Naive thymus-derived CD4-positive, alpha-beta T cell (primary cell): ENCODE measurements around the gene DSG2. TPM values are rescaled to one million over a fixed set of nuclear protein-coding genes. Genes with fewer than 3 reads are reported as not detected.
"Not testable (repeated sequence)": the region's sequence is repeated elsewhere in the genome, so short reads cannot be mapped to it uniquely, and the experiment has no call there.

Experiments
- ATAC-seq: fragments of 150-1000 bp; cut with Tn5 transposase; 2 replicates; pipeline ENCODE4 v1.10.0; 2021; ENCODE audit warnings: mild to moderate bottlenecking, moderate library complexity
- CTCF ChIA-PET: fragments of 350-600 bp; sonication (Branson Sonifier 250); formaldehyde crosslinking; loops from one replicate; lab custom pipeline; 2021; ENCODE audit warnings: antibody characterized with exemption; lab: Charles Lee
- POLR2A ChIA-PET: fragments of 350-600 bp; sonication (Branson Sonifier 250); formaldehyde crosslinking; loops from one replicate; lab custom pipeline; 2021; ENCODE audit warnings: antibody characterized with exemption, inconsistent platforms; lab: Charles Lee
- DNase-seq, 9 donors: peaks; one replicate each; pipeline versions ENCODE4 v3.0.0 to v3.0.0-alpha.2; 2020 to 2022; ENCODE audit warnings: mixed read lengths in 1 of 9
- H3K27ac ChIP-seq: one replicate; pipeline ENCODE4 v1.7.0; 2013; ENCODE audit warnings: mild to moderate bottlenecking, low read depth, low read length, moderate library complexity
- H3K27me3 ChIP-seq, 2 donors: one replicate each; pipeline ENCODE4 v1.7.0; 2013; ENCODE audit warnings: low read length in 2 of 2, mild to moderate bottlenecking in 2 of 2, moderate library complexity in 2 of 2; ENCODE audit not compliant: control insufficient read depth in 2 of 2, insufficient read depth in 2 of 2
- H3K36me3 ChIP-seq, 3 experiments: 1 replicate in 2 of 3; 2 replicates in 1 of 3; pipeline ENCODE4 v1.7.0; 2013; ENCODE audit warnings: low read length in 3 of 3, mild to moderate bottlenecking in 3 of 3, moderate library complexity in 1 of 3; ENCODE audit not compliant: insufficient read depth in 3 of 3, control insufficient read depth in 2 of 3
- H3K4me1 ChIP-seq, 2 donors: one replicate each; pipeline ENCODE4 v1.7.0; 2013; ENCODE audit warnings: low read length in 2 of 2, mild to moderate bottlenecking in 2 of 2, moderate library complexity in 1 of 2; ENCODE audit not compliant: control insufficient read depth in 2 of 2, insufficient read depth in 2 of 2
- H3K4me3 ChIP-seq: 2 replicates; pipeline ENCODE4 v1.7.0; 2013; ENCODE audit warnings: mild to moderate bottlenecking, low read length
- H3K9me3 ChIP-seq, 3 experiments: 1 replicate in 2 of 3; 2 replicates in 1 of 3; pipeline ENCODE4 v1.7.0; 2013; ENCODE audit warnings: low read length in 3 of 3; ENCODE audit not compliant: control insufficient read depth in 2 of 3
- H3K27ac Mint-ChIP-seq, 9 donors: one replicate each; pipeline ENCODE4 v1.8.0; 2020 to 2022; ENCODE audit warnings: mixed read lengths in 9 of 9, mild to moderate bottlenecking in 8 of 9, moderate library complexity in 5 of 9, inconsistent platforms in 2 of 9
- H3K27me3 Mint-ChIP-seq, 5 donors: one replicate each; pipeline ENCODE4 v1.8.0; 2021 to 2022; ENCODE audit warnings: mixed read lengths in 5 of 5, mild to moderate bottlenecking in 1 of 5
- H3K36me3 Mint-ChIP-seq, 5 donors: one replicate each; pipeline ENCODE4 v1.8.0; 2020 to 2022; ENCODE audit warnings: mixed read lengths in 5 of 5, mild to moderate bottlenecking in 3 of 5, inconsistent platforms in 1 of 5
- H3K4me1 Mint-ChIP-seq, 7 donors: one replicate each; pipeline ENCODE4 v1.8.0; 2020 to 2022; ENCODE audit warnings: mixed read lengths in 7 of 7, mild to moderate bottlenecking in 3 of 7, inconsistent platforms in 1 of 7
- H3K4me3 Mint-ChIP-seq, 10 donors: one replicate each; pipeline ENCODE4 v1.8.0; 2020 to 2022; ENCODE audit warnings: mild to moderate bottlenecking in 10 of 10, mixed read lengths in 10 of 10, moderate library complexity in 6 of 10, inconsistent platforms in 2 of 10
- H3K9me3 Mint-ChIP-seq, 11 donors: one replicate each; pipeline ENCODE4 v1.8.0; 2020 to 2022; ENCODE audit warnings: mixed read lengths in 11 of 11, mild to moderate bottlenecking in 4 of 11, inconsistent platforms in 1 of 11, moderate library complexity in 1 of 11
- intact Hi-C, 2 donors: fragments of 100-400 bp; cut with micrococcal nuclease; formaldehyde crosslinking; loops; one replicate each; pipeline ENCODE4 v1.15.1; 2023
- polyA plus RNA-seq, 2 donors: library from polyadenylated mRNA; unstranded; fragments of 300-500 nt; fragmentation: Illumina TruSeq; gene quantifications; one replicate each; pipeline ENCODE4 v1.2.3, GENCODE V29; 2021
- total RNA-seq, 6 experiments: library from RNA in 5 of 6; stranded (reverse) in 5 of 6; gene quantifications; 1 replicate in 5 of 6; 2 replicates in 1 of 6; pipeline ENCODE4 v1.2.3 and lab custom pipeline; 2021 to 2026

DSG2 gene
- total and polyA plus RNA-seq, 7 experiments from 2014 or later: 0.13 to 0.56 (median 0.49) TPM

DNA sequence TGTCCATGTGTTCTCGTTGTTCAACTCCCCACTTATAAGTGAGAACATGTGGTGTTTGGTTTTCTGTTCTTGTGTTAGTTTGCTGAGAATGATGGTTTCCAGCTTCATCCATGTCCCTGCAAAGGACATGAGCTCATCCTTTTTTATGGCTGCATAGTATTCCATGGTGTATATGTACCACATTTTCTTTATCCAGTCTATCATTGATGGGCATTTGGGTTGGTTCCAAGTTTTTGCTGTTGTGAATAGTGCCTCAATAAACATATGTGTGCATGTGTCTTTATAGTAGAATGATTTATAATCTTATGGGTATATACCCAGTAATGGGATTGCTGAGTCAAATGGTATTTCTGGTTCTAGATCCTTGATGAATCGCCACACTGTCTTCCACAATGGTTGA is 9.1 kb downstream of the DSG2 start:
- POLR2A ChIA-PET, H3K4me1 Mint-ChIP-seq, CTCF ChIA-PET, H3K27me3 ChIP-seq, H3K27ac ChIP-seq, H3K4me3 Mint-ChIP-seq, DNase-seq, H3K36me3 ChIP-seq, H3K4me1 ChIP-seq, H3K36me3 Mint-ChIP-seq, H3K9me3 Mint-ChIP-seq, ATAC-seq, H3K9me3 ChIP-seq, intact Hi-C loops, H3K4me3 ChIP-seq, H3K27ac Mint-ChIP-seq: not testable (repeated sequence)
- H3K27me3 Mint-ChIP-seq: peaks cover 0 to 11% (median 9%) of the 10 kb centered on the region in 5 donors

DNA sequence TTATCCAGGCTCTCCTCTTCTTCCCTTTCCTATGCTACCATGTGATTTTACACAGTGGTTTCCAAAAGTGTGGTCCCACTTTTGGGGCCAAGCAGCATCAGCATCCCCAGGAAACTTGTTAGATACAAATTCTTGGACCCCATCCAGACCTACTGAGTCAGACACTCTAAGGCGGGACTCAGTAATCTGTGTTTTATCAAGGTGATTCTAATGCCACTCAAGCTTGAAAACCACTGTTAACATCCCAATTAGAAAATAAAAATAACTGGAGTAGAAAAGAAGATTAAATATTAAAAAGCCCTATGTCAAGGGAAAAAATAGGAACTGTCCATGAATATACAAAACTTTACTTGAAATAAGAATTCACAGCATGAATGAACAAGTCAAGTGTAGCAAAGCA is 10.8 kb downstream of the DSG2 start:
- ATAC-seq: no peak
- intact Hi-C loops: no loop called here
- Mint-ChIP-seq H3K4me1 (no peaks in the 10 kb centered on the region), H3K27ac (no peak overlapping the region), H3K9me3 (peaks cover 0 to 7% (median 0%) of the 10 kb centered on the region in 11 donors), H3K4me3 (no peak overlapping the region), H3K36me3 (no peaks in the 10 kb centered on the region), H3K27me3 (peaks cover 0 to 13% (median 11%) of the 10 kb centered on the region in 5 donors)
- Histone ChIP-seq H3K27me3 (no peaks in the 10 kb centered on the region), H3K4me3 (no peak overlapping the region), H3K27ac (no peak overlapping the region), H3K36me3 (no peaks in the 10 kb centered on the region), H3K9me3 (no peaks in the 10 kb centered on the region), H3K4me1 (no peaks in the 10 kb centered on the region)
- POLR2A ChIA-PET: no interaction called here
- CTCF ChIA-PET: no interaction called here
- DNase-seq: no peak

DNA sequence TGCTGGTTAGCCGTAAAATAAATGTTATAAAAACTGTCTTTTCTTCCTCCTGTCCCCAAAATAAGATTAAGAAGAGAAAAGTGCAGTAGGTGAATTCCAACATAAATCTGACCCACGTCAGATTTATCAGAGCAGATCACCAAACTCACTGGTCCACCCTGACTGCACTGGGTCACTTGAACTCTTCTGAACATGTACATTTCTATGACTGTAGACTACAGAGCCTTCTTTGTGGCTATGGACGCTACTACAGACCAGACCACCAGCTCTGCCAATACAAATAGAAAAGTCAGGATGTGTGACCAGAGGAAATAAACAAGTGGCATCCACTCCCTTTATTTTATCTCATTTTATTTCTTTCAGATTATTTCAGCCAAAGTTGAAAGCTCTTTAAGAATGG is 11.6 kb downstream of the DSG2 start:
- H3K27ac Mint-ChIP-seq: no peak overlapping the region
- H3K4me1 Mint-ChIP-seq: no peaks in the 10 kb centered on the region
- Histone ChIP-seq H3K4me3 (no peak overlapping the region), H3K36me3 (no peaks in the 10 kb centered on the region), H3K9me3 (no peaks in the 10 kb centered on the region), H3K27me3 (no peaks in the 10 kb centered on the region), H3K27ac (no peak overlapping the region), H3K4me1 (no peaks in the 10 kb centered on the region)
- H3K36me3 Mint-ChIP-seq: no peaks in the 10 kb centered on the region
- H3K4me3 Mint-ChIP-seq: no peak overlapping the region
- ChIA-PET POLR2A (no interaction called here), CTCF (no interaction called here)
- no peak for DNase-seq
- intact Hi-C loops: no loop called here
- peaks cover 0 to 13% (median 11%) of the 10 kb centered on the region in 5 donors for H3K27me3 Mint-ChIP-seq
- H3K9me3 Mint-ChIP-seq: peaks cover 0 to 7% (median 0%) of the 10 kb centered on the region in 11 donors
- ATAC-seq: no peak

DNA sequence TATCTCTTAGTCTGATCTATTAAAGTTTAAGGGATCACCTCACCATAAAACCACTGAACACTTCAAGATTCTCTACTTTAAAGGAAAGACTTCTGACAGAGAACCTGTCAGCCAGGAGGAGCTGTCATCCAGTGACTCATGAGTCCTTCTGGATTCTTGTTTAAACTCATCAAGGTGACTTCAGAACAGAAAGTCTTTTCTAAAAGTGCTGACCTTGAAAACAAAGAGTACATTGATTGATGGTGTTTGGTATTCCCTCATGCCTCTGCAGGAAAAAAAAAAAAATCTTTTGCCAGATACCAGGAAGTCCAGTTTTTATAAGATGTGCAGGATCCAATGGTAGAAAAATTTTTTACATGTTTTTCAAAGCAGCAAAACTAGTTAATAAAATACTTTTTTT is 12.3 kb downstream of the DSG2 start:
- POLR2A ChIA-PET: no interaction called here
- no peaks in the 10 kb centered on the region for H3K36me3 ChIP-seq
- Mint-ChIP-seq H3K27me3 (peaks cover 0 to 13% (median 11%) of the 10 kb centered on the region in 5 donors), H3K4me1 (no peaks in the 10 kb centered on the region), H3K9me3 (peaks cover 0 to 7% (median 0%) of the 10 kb centered on the region in 11 donors), H3K4me3 (no peak overlapping the region), H3K27ac (no peak overlapping the region), H3K36me3 (no peaks in the 10 kb centered on the region)
- H3K27me3 ChIP-seq: no peaks in the 10 kb centered on the region
- H3K4me3 ChIP-seq: no peak overlapping the region
- no peaks in the 10 kb centered on the region for H3K9me3 ChIP-seq
- H3K27ac ChIP-seq: no peak overlapping the region
- ATAC-seq (no peak), DNase-seq (no peak)
- no peaks in the 10 kb centered on the region for H3K4me1 ChIP-seq
- CTCF ChIA-PET: no interaction called here
- intact Hi-C loops: no loop called here

DNA sequence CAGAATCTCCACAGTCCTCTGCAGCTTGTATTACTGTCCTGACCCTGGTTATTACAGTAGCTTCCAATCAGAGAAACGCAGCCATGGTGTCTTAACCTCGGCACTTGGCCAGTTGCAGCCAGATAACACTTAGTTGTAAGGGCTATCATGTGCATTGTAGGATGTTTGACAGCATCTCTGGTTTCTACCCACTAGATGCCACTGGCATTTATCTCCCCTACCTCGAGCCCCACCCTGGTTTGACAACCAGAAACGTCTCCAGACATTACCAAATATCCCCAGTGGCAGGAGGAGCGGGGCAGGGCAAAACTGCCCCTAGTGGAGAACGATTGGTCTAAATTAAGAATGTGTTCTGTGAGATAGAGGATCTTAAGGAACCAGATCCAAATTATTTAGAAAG is 13.1 kb downstream of the DSG2 start:
- no peak overlapping the region for H3K27ac ChIP-seq
- DNase-seq (no peak), ATAC-seq (no peak)
- Mint-ChIP-seq H3K36me3 (no peaks in the 10 kb centered on the region), H3K27ac (no peak overlapping the region), H3K4me3 (no peak overlapping the region), H3K27me3 (peaks cover 0 to 13% (median 11%) of the 10 kb centered on the region in 5 donors), H3K9me3 (peaks cover 0 to 7% (median 0%) of the 10 kb centered on the region in 11 donors), H3K4me1 (no peaks in the 10 kb centered on the region)
- CTCF ChIA-PET: no interaction called here
- H3K9me3 ChIP-seq: no peaks in the 10 kb centered on the region
- H3K36me3 ChIP-seq: no peaks in the 10 kb centered on the region
- no peaks in the 10 kb centered on the region for H3K27me3 ChIP-seq
- POLR2A ChIA-PET: no interaction called here
- no peaks in the 10 kb centered on the region for H3K4me1 ChIP-seq
- H3K4me3 ChIP-seq: no peak overlapping the region
- intact Hi-C loops: no loop called here

DNA sequence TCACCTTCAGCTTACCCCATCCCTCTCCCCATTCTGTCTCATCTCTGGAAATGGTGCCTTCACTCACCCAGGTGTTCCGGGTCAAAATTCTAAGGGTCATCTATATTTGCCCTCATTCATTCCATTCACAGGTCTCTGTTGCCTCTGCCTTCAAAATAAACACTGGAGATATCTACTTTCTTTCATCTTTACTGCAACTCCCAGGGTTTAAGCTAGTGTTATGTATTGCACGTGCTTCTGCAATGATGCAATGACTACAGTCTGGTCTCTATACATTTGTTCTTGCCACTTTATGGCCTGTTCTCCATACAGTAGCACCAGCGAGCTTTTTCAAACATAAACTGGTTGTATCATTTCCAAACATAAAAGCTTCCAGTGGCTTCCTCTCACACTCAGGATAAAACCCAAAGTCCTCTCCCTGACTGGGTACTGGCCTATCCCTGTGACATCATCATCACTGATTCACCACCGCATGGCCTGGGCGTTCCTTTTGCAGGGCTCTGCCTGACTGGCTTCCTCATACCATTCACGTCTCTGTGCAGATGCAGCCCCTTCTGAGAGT is 14.3 kb downstream of the DSG2 start:
- peaks cover 0 to 13% (median 11%) of the 10 kb centered on the region in 5 donors for H3K27me3 Mint-ChIP-seq
- H3K4me1 Mint-ChIP-seq: no peaks in the 10 kb centered on the region
- no peaks in the 10 kb centered on the region for H3K36me3 Mint-ChIP-seq
- H3K27ac Mint-ChIP-seq: no peak overlapping the region
- Histone ChIP-seq H3K4me1 (no peaks in the 10 kb centered on the region), H3K27ac (no peak overlapping the region), H3K9me3 (no peaks in the 10 kb centered on the region), H3K36me3 (no peaks in the 10 kb centered on the region), H3K27me3 (no peaks in the 10 kb centered on the region), H3K4me3 (no peak overlapping the region)
- H3K4me3 Mint-ChIP-seq: no peak overlapping the region
- CTCF ChIA-PET: no interaction called here
- intact Hi-C loops: no loop called here
- DNase-seq: no peak
- peak; percentile 32 for ATAC-seq
- POLR2A ChIA-PET: no interaction called here
- H3K9me3 Mint-ChIP-seq: peaks cover 0 to 4% (median 0%) of the 10 kb centered on the region in 11 donors

DNA sequence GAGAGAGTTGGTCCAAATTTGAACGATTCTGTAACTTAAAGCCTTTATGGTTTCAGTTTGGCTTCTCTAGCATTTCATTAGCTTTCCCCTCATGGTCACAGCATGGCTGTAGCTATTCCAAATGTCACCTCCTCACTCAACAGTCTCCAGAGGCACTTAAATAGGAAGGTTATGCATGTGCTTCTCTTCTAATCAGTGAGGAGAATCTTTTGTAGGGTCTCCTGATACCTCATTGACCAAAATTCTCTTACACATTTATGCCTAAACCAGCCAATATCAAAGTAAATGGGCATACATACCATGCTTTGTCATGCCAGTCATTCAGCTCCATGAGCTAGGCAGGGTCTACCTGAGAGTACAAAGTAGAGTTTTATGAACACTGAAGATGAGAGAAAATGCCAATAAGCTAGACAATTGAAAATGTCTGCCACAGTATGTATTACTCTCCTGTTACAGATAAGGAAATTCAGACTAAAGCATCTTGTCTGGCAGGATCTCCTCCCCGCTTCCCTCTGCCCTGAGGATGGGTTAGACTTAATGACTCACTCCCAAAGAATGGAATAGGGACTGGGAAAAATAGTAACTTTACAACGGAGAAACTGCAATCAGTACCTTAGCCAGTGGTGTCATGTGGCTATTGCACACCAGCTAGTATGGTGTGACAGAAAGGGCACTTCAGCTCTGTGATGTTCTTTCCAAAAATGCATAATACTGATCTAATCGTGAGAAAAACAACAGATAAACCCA is 15.4 kb downstream of the DSG2 start:
- no peak overlapping the region for H3K27ac Mint-ChIP-seq
- Histone ChIP-seq H3K9me3 (no peaks in the 10 kb centered on the region), H3K36me3 (no peaks in the 10 kb centered on the region), H3K27me3 (no peaks in the 10 kb centered on the region), H3K4me1 (no peaks in the 10 kb centered on the region), H3K27ac (no peak overlapping the region), H3K4me3 (no peak overlapping the region)
- H3K4me3 Mint-ChIP-seq: no peak overlapping the region
- H3K9me3 Mint-ChIP-seq: no peaks in the 10 kb centered on the region
- H3K36me3 Mint-ChIP-seq: no peaks in the 10 kb centered on the region
- DNase-seq (no peak), ATAC-seq (no peak)
- intact Hi-C loops: no loop called here
- ChIA-PET CTCF (no interaction called here), POLR2A (no interaction called here)
- peaks cover 0 to 13% (median 9%) of the 10 kb centered on the region in 5 donors for H3K27me3 Mint-ChIP-seq
- H3K4me1 Mint-ChIP-seq: no peaks in the 10 kb centered on the region
